OCI-LY1 (cell line): ENCODE measurements around the gene CRY2.

ENCODE experiments used
- H2AFZ ChIP-seq: fragments of 200-600 bp; sonication (generic), shearing (Covaris generic); 2 replicates; pipeline ENCODE4 v1.6.0; 2014; ENCODE audit warnings: antibody characterized with exemption, mild to moderate bottlenecking, low read length
- H3F3A ChIP-seq: fragments of 200-600 bp; sonication (generic), shearing (Covaris generic); 2 replicates; pipeline ENCODE4 v1.6.0; 2014; ENCODE audit warnings: mild to moderate bottlenecking, antibody characterized with exemption, low read length, moderate library complexity; ENCODE audit not compliant: insufficient read depth
- H3K27ac ChIP-seq: fragments of 200-600 bp; sonication (generic); 2 replicates; pipeline ENCODE4 v1.5.1; 2014; ENCODE audit warnings: low read length, mixed run types, mild to moderate bottlenecking, low read depth; ENCODE audit not compliant: poor library complexity, severe bottlenecking
- H3K27me3 ChIP-seq: fragments of 200-600 bp; sonication (generic); 2 replicates; pipeline ENCODE4 v1.6.0; 2014; ENCODE audit warnings: antibody characterized with exemption, mild to moderate bottlenecking, low read length, moderate library complexity; ENCODE audit not compliant: insufficient read depth
- H3K36me3 ChIP-seq: fragments of 200-600 bp; sonication (generic); 2 replicates; pipeline ENCODE4 v1.6.1; 2014; ENCODE audit warnings: mild to moderate bottlenecking, antibody characterized with exemption, low read length, moderate library complexity, mixed read lengths; ENCODE audit not compliant: insufficient read depth
- H3K4me1 ChIP-seq: fragments of 200-600 bp; sonication (generic); 2 replicates; pipeline ENCODE4 v1.5.1; 2014; ENCODE audit warnings: mild to moderate bottlenecking, low read length, moderate library complexity; ENCODE audit not compliant: insufficient read depth, severe bottlenecking
- H3K4me2 ChIP-seq: fragments of 200-600 bp; sonication (generic), shearing (Covaris generic); 2 replicates; pipeline ENCODE4 v1.6.1; 2014; ENCODE audit warnings: low read length
- H3K4me3 ChIP-seq: fragments of 200-600 bp; sonication (generic); 2 replicates; pipeline ENCODE4 v1.5.1; 2014; ENCODE audit warnings: low read length, low read depth, mild to moderate bottlenecking, mixed read lengths; ENCODE audit not compliant: poor library complexity, severe bottlenecking
- H3K79me2 ChIP-seq: fragments of 200-600 bp; shearing (Covaris generic); 2 replicates; pipeline ENCODE4 v1.6.1; 2016; ENCODE audit warnings: mixed run types, low read length, mixed read lengths; ENCODE audit not compliant: insufficient read depth
- H3K9ac ChIP-seq: fragments of 200-600 bp; sonication (generic), shearing (Covaris generic); 2 replicates; pipeline ENCODE4 v1.6.1; 2014; ENCODE audit warnings: mild to moderate bottlenecking, low read length, mixed read lengths
- H3K9me2 ChIP-seq: fragments of 200-600 bp; sonication (generic), shearing (Covaris generic); 2 replicates; pipeline ENCODE4 v1.6.1; 2014; ENCODE audit warnings: low read depth, mild to moderate bottlenecking, low read length, mixed read lengths
- H3K9me3 ChIP-seq: fragments of 200-600 bp; shearing (Covaris generic); 2 replicates; pipeline ENCODE4 v1.6.1; 2014; ENCODE audit warnings: low read length, mixed read lengths
- H4K20me1 ChIP-seq: fragments of 200-600 bp; sonication (generic), shearing (Covaris generic); 2 replicates; pipeline ENCODE4 v1.6.0; 2016; ENCODE audit warnings: mild to moderate bottlenecking, low read length; ENCODE audit not compliant: insufficient read depth
- EZH2 ChIP-seq: fragments of 200-600 bp; sonication (generic), shearing (Covaris generic); IDR thresholded peaks from 2 replicates; pipeline ENCODE4 v1.8.0; 2017; ENCODE audit warnings: borderline replicate concordance, mixed run types, mild to moderate bottlenecking, antibody characterized with exemption, low read length, moderate library complexity, mixed read lengths
- TF ChIP-seq, protein P1 (sequence below): fragments of 200-600 bp; sonication (generic), shearing (Covaris generic); IDR thresholded peaks from 2 replicates; pipeline ENCODE4 v1.5.1; 2017; ENCODE audit warnings: mild to moderate bottlenecking, antibody characterized with exemption, low read length, moderate library complexity, mixed read lengths

Gene CRY2

DNA sequence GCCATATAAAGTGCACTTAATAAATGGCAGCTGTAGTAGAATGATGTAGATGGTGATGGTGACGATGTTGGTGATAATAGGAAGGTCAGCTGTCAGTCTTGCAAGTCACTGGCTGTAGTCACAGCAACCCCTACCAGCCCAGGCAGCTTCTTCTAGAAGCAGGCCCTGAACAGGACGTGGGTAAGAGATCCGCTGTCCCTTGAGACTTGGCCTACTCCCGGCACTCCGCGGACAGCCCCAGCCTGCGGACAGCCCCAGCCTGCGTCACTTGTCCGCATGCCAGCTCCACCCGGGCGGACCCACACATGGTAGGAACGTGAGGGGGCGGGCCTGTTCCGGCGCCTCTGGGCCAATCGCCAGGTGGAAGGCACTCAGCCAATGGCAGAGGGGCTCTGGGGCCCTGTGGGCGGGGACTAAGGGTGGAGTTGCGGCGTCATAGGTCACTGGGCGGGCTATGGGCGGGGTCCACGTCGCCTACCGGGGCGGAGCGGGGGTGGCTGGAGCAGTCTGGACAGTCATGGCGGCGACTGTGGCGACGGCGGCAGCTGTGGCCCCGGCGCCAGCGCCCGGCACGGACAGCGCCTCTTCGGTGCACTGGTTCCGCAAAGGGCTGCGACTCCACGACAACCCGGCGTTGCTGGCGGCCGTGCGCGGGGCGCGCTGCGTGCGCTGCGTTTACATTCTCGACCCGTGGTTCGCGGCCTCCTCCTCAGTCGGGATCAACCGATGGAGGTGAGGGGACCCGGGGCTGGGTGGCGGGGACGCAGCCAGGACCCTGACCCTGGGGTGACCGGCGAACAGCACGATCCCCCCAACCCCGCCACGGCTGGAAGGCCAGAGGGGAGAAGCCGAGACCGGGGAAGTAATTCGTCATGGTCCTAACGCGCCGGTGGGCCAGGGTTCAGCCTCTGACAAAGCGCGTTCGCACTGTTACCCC, at the start of gene CRY2:
TSS of gene CRY2 (plus strand) at position 502 of the 937 bp plus-strand sequence. CDS start at position 518, 16 bp downstream.
- no peak for TF ChIP-seq EZH2
- TF ChIP-seq, protein P1, sequence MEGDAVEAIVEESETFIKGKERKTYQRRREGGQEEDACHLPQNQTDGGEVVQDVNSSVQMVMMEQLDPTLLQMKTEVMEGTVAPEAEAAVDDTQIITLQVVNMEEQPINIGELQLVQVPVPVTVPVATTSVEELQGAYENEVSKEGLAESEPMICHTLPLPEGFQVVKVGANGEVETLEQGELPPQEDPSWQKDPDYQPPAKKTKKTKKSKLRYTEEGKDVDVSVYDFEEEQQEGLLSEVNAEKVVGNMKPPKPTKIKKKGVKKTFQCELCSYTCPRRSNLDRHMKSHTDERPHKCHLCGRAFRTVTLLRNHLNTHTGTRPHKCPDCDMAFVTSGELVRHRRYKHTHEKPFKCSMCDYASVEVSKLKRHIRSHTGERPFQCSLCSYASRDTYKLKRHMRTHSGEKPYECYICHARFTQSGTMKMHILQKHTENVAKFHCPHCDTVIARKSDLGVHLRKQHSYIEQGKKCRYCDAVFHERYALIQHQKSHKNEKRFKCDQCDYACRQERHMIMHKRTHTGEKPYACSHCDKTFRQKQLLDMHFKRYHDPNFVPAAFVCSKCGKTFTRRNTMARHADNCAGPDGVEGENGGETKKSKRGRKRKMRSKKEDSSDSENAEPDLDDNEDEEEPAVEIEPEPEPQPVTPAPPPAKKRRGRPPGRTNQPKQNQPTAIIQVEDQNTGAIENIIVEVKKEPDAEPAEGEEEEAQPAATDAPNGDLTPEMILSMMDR, result no peak
- Histone ChIP-seq H3K27me3 (no peaks in the 10 kb centered on the region), H3K4me3 (peak within 1 kb of the TSS; percentile 84), H2AFZ (peak within 1 kb of the TSS; percentile 58), H3K27ac (peak within 1 kb of the TSS; percentile 0), H3K36me3 (no peaks in the 10 kb centered on the region), H3K9me3 (no peaks in the 10 kb centered on the region), H3K9ac (peak within 1 kb of the TSS; percentile 79), H3K79me2 (peaks cover 29% of the 10 kb centered on the region), H3K9me2 (no peaks in the 10 kb centered on the region), H4K20me1 (0 out of 2 replicates have a peak, but pooled peaks cover 2% of the 10 kb centered on the region), H3K4me2 (peak within 1 kb of the TSS; percentile 81), H3K4me1 (peaks cover 37% of the 10 kb centered on the region), H3F3A (no peaks in the 10 kb centered on the region)

DNA sequence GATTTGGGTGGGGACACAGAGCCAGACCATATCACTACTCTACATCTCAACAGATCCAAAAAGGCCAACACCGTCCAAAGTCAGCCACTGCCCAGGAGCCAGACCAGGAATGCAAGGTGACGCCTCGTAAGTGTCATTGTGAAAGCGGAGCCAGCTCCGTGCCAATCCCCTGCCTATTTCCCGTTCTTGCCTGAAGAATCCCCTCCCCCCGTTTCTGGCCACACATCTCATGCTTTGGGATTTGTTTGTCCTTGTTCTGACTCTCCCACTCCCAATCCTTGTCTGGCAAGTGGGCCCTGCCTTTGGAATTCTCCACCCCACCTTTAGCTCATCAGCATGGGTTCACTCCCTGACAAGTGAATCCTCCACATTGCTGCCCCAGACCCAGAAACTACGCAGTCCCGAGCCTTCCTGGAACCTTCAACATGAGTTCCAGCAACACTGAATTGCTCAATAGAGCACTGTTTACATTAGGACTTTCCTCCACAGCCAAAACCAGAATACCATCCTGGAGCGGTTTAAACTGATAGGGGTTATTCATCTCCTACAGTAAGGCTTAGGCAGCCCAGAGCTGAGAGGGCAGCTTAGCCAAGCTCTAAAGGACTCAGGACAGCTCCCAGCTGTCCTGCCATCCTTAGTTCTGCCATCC, 48.4 kb upstream of the CRY2 start:
- H2AFZ ChIP-seq, result no peak overlapping the region
- H3K36me3 ChIP-seq, result no peaks in the 10 kb centered on the region; the same call in 1 of the 2 replicates
- TF ChIP-seq, protein P1, result no peak
- TF ChIP-seq EZH2, result no peak
- H3K79me2 ChIP-seq, result no peaks in the 10 kb centered on the region
- no peak overlapping the region for H3K27ac ChIP-seq
- no peaks in the 10 kb centered on the region for H3K9me2 ChIP-seq
- no peaks in the 10 kb centered on the region for H3F3A ChIP-seq
- no peak overlapping the region for H3K9ac ChIP-seq
- no peak overlapping the region for H3K4me3 ChIP-seq
- H3K4me2 ChIP-seq, result no peak overlapping the region
- no peaks in the 10 kb centered on the region for H3K4me1 ChIP-seq
- no peaks in the 10 kb centered on the region; the same call in 1 of the 2 replicates for H3K27me3 ChIP-seq
- no peaks in the 10 kb centered on the region for H3K9me3 ChIP-seq
- no peaks in the 10 kb centered on the region for H4K20me1 ChIP-seq

DNA sequence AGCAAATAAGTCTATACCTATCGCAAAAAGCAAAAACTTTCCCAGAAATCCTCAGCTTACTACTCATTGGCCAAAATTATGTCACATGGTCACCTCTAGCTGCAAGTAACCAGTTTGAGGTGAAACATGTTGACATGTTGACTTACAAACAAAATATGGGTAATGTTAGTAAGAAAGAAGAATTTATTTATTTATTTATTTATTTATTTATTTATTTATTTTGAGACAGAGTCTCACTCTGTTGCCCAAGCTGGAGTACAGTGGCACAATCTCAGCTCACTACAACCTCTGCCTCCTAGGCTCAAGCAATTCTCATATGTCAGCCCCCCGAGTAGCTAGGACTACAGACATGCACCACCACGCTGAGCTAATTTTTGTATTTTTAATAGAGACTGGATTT, 47.7 kb upstream of the CRY2 start:
- H3K79me2 ChIP-seq, result no peaks in the 10 kb centered on the region
- H3K4me1 ChIP-seq, result no peaks in the 10 kb centered on the region
- H4K20me1 ChIP-seq, result no peaks in the 10 kb centered on the region
- no peak overlapping the region for H3K4me2 ChIP-seq
- no peak overlapping the region for H3K27ac ChIP-seq
- H3K9ac ChIP-seq, result no peak overlapping the region
- H2AFZ ChIP-seq, result no peak overlapping the region
- H3K36me3 ChIP-seq, result no peaks in the 10 kb centered on the region; the same call in 1 of the 2 replicates
- TF ChIP-seq, protein P1, result no peak
- no peak for TF ChIP-seq EZH2
- no peaks in the 10 kb centered on the region for H3K9me3 ChIP-seq
- H3K27me3 ChIP-seq, result no peaks in the 10 kb centered on the region; the same call in 1 of the 2 replicates
- no peak overlapping the region for H3K4me3 ChIP-seq
- no peaks in the 10 kb centered on the region for H3K9me2 ChIP-seq
- H3F3A ChIP-seq, result no peaks in the 10 kb centered on the region
